ENCODE measurements around the gene KAZN. TPM values are rescaled to one million over a fixed set of nuclear protein-coding genes. Genes with fewer than 3 reads are reported as not detected.

Gene KAZN
- total and polyA plus RNA-seq, 4 experiments from 2014 or later = 0.08 to 0.47 TPM; not detected in 2

- Histone ChIP-seq H3K36me3 (ENCODE audit: insufficient read depth, low read length) (no peaks in the 10 kb centered on the region), H3K27ac (ENCODE audit: low read depth, low read length) (no peak overlapping the region), H3K4me1 (ENCODE audit: insufficient read depth, low read length) (no peaks in the 10 kb centered on the region), H3K4me3 (ENCODE audit: low read length in 2 of 2) (no peak overlapping the region), H3K27me3 (ENCODE audit: insufficient read depth, low read length) (no peaks in the 10 kb centered on the region), H3K9me3 (ENCODE audit: control insufficient read depth in 1 of 2, low read length in 2 of 2) (no peaks in the 10 kb centered on the region)
- no peaks in the 10 kb centered on the region for H3K36me3 Mint-ChIP-seq
- intact Hi-C loops (cut with micrococcal nuclease) = no loop called here
- no peaks in the 10 kb centered on the region for H3K27me3 Mint-ChIP-seq
- no peak overlapping the region for H3K4me3 Mint-ChIP-seq
- H3K4me1 Mint-ChIP-seq = no peaks in the 10 kb centered on the region
- H3K9me3 Mint-ChIP-seq = no peaks in the 10 kb centered on the region
- CTCF ChIA-PET (ENCODE audit: partially characterized antibody) = no interaction called here
- H3K27ac Mint-ChIP-seq = no peak overlapping the region
- POLR2A ChIA-PET (ENCODE audit: partially characterized antibody) = no interaction called here
- no peak for DNase-seq
These were observed 395.7 kb downstream of the KAZN start for GRCh38 chr1:14994148-14994547.

GRCh38 chr1:14994841-14995437, 396.5 kb downstream of the KAZN start:
- no peaks in the 10 kb centered on the region for H3K36me3 ChIP-seq (ENCODE audit: insufficient read depth, low read length)
- H3K4me3 Mint-ChIP-seq = no peak overlapping the region
- no peak for DNase-seq
- H3K4me1 Mint-ChIP-seq = no peaks in the 10 kb centered on the region
- H3K36me3 Mint-ChIP-seq = no peaks in the 10 kb centered on the region
- no peaks in the 10 kb centered on the region for H3K27me3 ChIP-seq (ENCODE audit: insufficient read depth, low read length)
- ChIA-PET POLR2A (ENCODE audit: partially characterized antibody) (no interaction called here), CTCF (ENCODE audit: partially characterized antibody) (no interaction called here)
- no peak overlapping the region for H3K4me3 ChIP-seq (ENCODE audit: low read length in 2 of 2)
- H3K27me3 Mint-ChIP-seq = no peaks in the 10 kb centered on the region
- H3K27ac ChIP-seq (ENCODE audit: low read depth, low read length) = no peak overlapping the region
- H3K4me1 ChIP-seq (ENCODE audit: insufficient read depth, low read length) = no peaks in the 10 kb centered on the region
- H3K27ac Mint-ChIP-seq = no peak overlapping the region
- intact Hi-C loops (cut with micrococcal nuclease) = no loop called here
- H3K9me3 ChIP-seq (ENCODE audit: control insufficient read depth in 1 of 2, low read length in 2 of 2) = no peaks in the 10 kb centered on the region
- H3K9me3 Mint-ChIP-seq = no peaks in the 10 kb centered on the region

- H3K4me1 ChIP-seq (ENCODE audit: insufficient read depth, low read length) = no peaks in the 10 kb centered on the region
- POLR2A ChIA-PET (ENCODE audit: partially characterized antibody) = no interaction called here
- H3K27me3 ChIP-seq (ENCODE audit: insufficient read depth, low read length) = no peaks in the 10 kb centered on the region
- intact Hi-C loops (cut with micrococcal nuclease) = no loop called here
- H3K4me3 Mint-ChIP-seq = no peak overlapping the region
- no peaks in the 10 kb centered on the region for H3K9me3 ChIP-seq (ENCODE audit: control insufficient read depth in 1 of 2, low read length in 2 of 2)
- H3K36me3 Mint-ChIP-seq = no peaks in the 10 kb centered on the region
- H3K36me3 ChIP-seq (ENCODE audit: insufficient read depth, low read length) = no peaks in the 10 kb centered on the region
- H3K27ac Mint-ChIP-seq = no peak overlapping the region
- no peaks in the 10 kb centered on the region for H3K27me3 Mint-ChIP-seq
- H3K4me1 Mint-ChIP-seq = no peaks in the 10 kb centered on the region
- no peak overlapping the region for H3K27ac ChIP-seq (ENCODE audit: low read depth, low read length)
- DNase-seq = no peak
- CTCF ChIA-PET (ENCODE audit: partially characterized antibody) = no interaction called here
- no peak overlapping the region for H3K4me3 ChIP-seq (ENCODE audit: low read length in 2 of 2)
- no peaks in the 10 kb centered on the region for H3K9me3 Mint-ChIP-seq
These were observed 397.9 kb downstream of the KAZN start for GRCh38 chr1:14996133-14997050.

GRCh38 chr1:14997646-14998276, 399.3 kb downstream of the KAZN start:
- Mint-ChIP-seq H3K27me3 (no peaks in the 10 kb centered on the region), H3K4me3 (no peak overlapping the region), H3K36me3 (no peaks in the 10 kb centered on the region), H3K27ac (no peak overlapping the region), H3K4me1 (no peaks in the 10 kb centered on the region), H3K9me3 (no peaks in the 10 kb centered on the region)
- DNase-seq = no peak
- H3K4me1 ChIP-seq (ENCODE audit: insufficient read depth, low read length) = no peaks in the 10 kb centered on the region
- H3K4me3 ChIP-seq (ENCODE audit: low read length in 2 of 2) = no peak overlapping the region
- no peaks in the 10 kb centered on the region for H3K36me3 ChIP-seq (ENCODE audit: insufficient read depth, low read length)
- H3K27me3 ChIP-seq (ENCODE audit: insufficient read depth, low read length) = no peaks in the 10 kb centered on the region
- ChIA-PET POLR2A (ENCODE audit: partially characterized antibody) (no interaction called here), CTCF (ENCODE audit: partially characterized antibody) (no interaction called here)
- intact Hi-C loops (cut with micrococcal nuclease) = no loop called here
- no peaks in the 10 kb centered on the region for H3K9me3 ChIP-seq (ENCODE audit: control insufficient read depth in 1 of 2, low read length in 2 of 2)
- H3K27ac ChIP-seq (ENCODE audit: low read depth, low read length) = no peak overlapping the region

GRCh38 chr1:14999441-14999840, 401.0 kb downstream of the KAZN start:
- no peaks in the 10 kb centered on the region for H3K36me3 ChIP-seq (ENCODE audit: insufficient read depth, low read length)
- ChIA-PET CTCF (ENCODE audit: partially characterized antibody) (no interaction called here), POLR2A (ENCODE audit: partially characterized antibody) (no interaction called here)
- Mint-ChIP-seq H3K36me3 (no peaks in the 10 kb centered on the region), H3K27me3 (no peaks in the 10 kb centered on the region), H3K4me3 (no peak overlapping the region), H3K4me1 (no peaks in the 10 kb centered on the region), H3K27ac (no peak overlapping the region), H3K9me3 (no peaks in the 10 kb centered on the region)
- intact Hi-C loops (cut with micrococcal nuclease) = no loop called here
- no peak for DNase-seq
- H3K27ac ChIP-seq (ENCODE audit: low read depth, low read length) = no peak overlapping the region
- no peaks in the 10 kb centered on the region for H3K9me3 ChIP-seq (ENCODE audit: control insufficient read depth in 1 of 2, low read length in 2 of 2)
- H3K4me1 ChIP-seq (ENCODE audit: insufficient read depth, low read length) = no peaks in the 10 kb centered on the region
- H3K27me3 ChIP-seq (ENCODE audit: insufficient read depth, low read length) = no peaks in the 10 kb centered on the region
- no peak overlapping the region for H3K4me3 ChIP-seq (ENCODE audit: low read length in 2 of 2)

- Mint-ChIP-seq H3K9me3 (no peaks in the 10 kb centered on the region), H3K27me3 (no peaks in the 10 kb centered on the region), H3K27ac (no peak overlapping the region), H3K36me3 (no peaks in the 10 kb centered on the region), H3K4me3 (no peak overlapping the region), H3K4me1 (no peaks in the 10 kb centered on the region)
- H3K27me3 ChIP-seq (ENCODE audit: insufficient read depth, low read length) = no peaks in the 10 kb centered on the region
- H3K27ac ChIP-seq (ENCODE audit: low read depth, low read length) = no peak overlapping the region
- no peaks in the 10 kb centered on the region for H3K36me3 ChIP-seq (ENCODE audit: insufficient read depth, low read length)
- ChIA-PET POLR2A (ENCODE audit: partially characterized antibody) (no interaction called here), CTCF (ENCODE audit: partially characterized antibody) (no interaction called here)
- no peaks in the 10 kb centered on the region for H3K4me1 ChIP-seq (ENCODE audit: insufficient read depth, low read length)
- H3K9me3 ChIP-seq (ENCODE audit: control insufficient read depth in 1 of 2, low read length in 2 of 2) = no peaks in the 10 kb centered on the region
- DNase-seq = no peak
- no peak overlapping the region for H3K4me3 ChIP-seq (ENCODE audit: low read length in 2 of 2)
- intact Hi-C loops (cut with micrococcal nuclease) = no loop called here
These were observed 401.5 kb downstream of the KAZN start for GRCh38 chr1:15000030-15000429.

GRCh38 chr1:15000671-15001070, 402.2 kb downstream of the KAZN start:
- Mint-ChIP-seq H3K4me3 (no peak overlapping the region), H3K9me3 (no peaks in the 10 kb centered on the region), H3K27ac (no peak overlapping the region), H3K36me3 (no peaks in the 10 kb centered on the region), H3K4me1 (no peaks in the 10 kb centered on the region), H3K27me3 (no peaks in the 10 kb centered on the region)
- no peak overlapping the region for H3K4me3 ChIP-seq (ENCODE audit: low read length in 2 of 2)
- no peaks in the 10 kb centered on the region for H3K9me3 ChIP-seq (ENCODE audit: control insufficient read depth in 1 of 2, low read length in 2 of 2)
- H3K36me3 ChIP-seq (ENCODE audit: insufficient read depth, low read length) = no peaks in the 10 kb centered on the region
- no peak overlapping the region for H3K27ac ChIP-seq (ENCODE audit: low read depth, low read length)
- no peaks in the 10 kb centered on the region for H3K4me1 ChIP-seq (ENCODE audit: insufficient read depth, low read length)
- no peaks in the 10 kb centered on the region for H3K27me3 ChIP-seq (ENCODE audit: insufficient read depth, low read length)
- POLR2A ChIA-PET (ENCODE audit: partially characterized antibody) = no interaction called here
- no peak for DNase-seq
- intact Hi-C loops (cut with micrococcal nuclease) = no loop called here
- CTCF ChIA-PET (ENCODE audit: partially characterized antibody) = interaction anchor here (0.7 kb wide), 1 partner anchor 790 kb away, joined by 3 read pairs; no protein-coding TSS in a partner anchor
